Neutrophil (primary cell): ENCODE results near the gene MOB3C.

Experiments used
- H3K27ac ChIP-seq: fragments of 200-600 bp; sonication (generic); 2 replicates; pipeline ENCODE4 v1.5.1; 2016; ENCODE audit warnings: mild to moderate bottlenecking, moderate library complexity
- H3K27me3 ChIP-seq: fragments of 200-600 bp; sonication (generic); 2 replicates; pipeline ENCODE4 v1.6.0; 2016; ENCODE audit warnings: mild to moderate bottlenecking
- H3K36me3 ChIP-seq: fragments of 200-600 bp; sonication (generic); 2 replicates; pipeline ENCODE4 v1.5.1; 2017
- H3K4me1 ChIP-seq, 2 experiments: fragments of 200-600 bp in 1 of 2; sonication (generic) in 1 of 2; 1 replicate in 1 of 2; 2 replicates in 1 of 2; pipeline versions ENCODE4 v1.5.1 to v1.6.1; 2013 to 2016; ENCODE audit warnings: low read depth in 1 of 2, low read length in 1 of 2, mild to moderate bottlenecking in 1 of 2, moderate library complexity in 1 of 2; ENCODE audit not compliant: control insufficient read depth in 1 of 2, insufficient read depth in 1 of 2
- H3K4me3 ChIP-seq, 2 experiments: fragments of 200-600 bp in 1 of 2; sonication (generic) in 1 of 2; 1 replicate in 1 of 2; 2 replicates in 1 of 2; pipeline ENCODE4 v1.5.1; 2013 to 2016; ENCODE audit warnings: low read depth in 1 of 2, low read length in 1 of 2, mild to moderate bottlenecking in 1 of 2, moderate library complexity in 1 of 2
- H3K9me3 ChIP-seq: fragments of 200-600 bp; sonication (generic); 2 replicates; pipeline ENCODE4 v1.5.1; 2016
- TF ChIP-seq, protein P1 (sequence below): fragments of 200-600 bp; sonication (generic); IDR thresholded peaks from 2 replicates; pipeline ENCODE4 v1.5.1; 2016; ENCODE audit warnings: antibody characterized with exemption

Gene MOB3C

DNA sequence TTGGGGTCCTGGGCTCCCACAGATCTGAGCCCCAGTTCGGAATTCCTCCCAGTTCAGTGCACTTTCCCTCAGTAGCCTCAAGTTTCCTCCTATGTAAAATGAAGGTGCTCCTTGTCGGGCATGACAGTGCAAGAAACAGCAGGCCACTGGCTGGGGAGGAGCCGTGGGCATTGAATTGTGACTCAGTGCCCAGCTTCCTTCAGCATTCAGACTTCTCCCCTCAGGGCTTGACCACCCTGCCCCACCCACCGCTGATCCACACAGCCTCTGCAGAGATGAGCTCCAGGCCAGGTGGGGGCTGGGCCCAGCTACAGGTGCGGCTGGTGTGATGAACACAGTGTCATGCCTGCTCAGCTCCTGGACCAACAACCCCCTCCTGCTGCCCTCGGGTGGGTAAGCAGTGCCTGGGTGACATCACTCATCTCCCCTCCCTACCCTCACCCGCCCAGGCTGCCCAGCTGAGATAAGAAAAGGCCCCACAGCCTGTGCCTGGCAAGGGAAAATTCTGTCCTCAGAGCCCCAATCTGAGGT is 4.9 kb downstream of the MOB3C start:
- Histone ChIP-seq H3K27ac (no peak overlapping the region), H3K9me3 (no peaks in the 10 kb centered on the region), H3K4me3 (no peak overlapping the region), H3K36me3 (peaks cover 31% of the 10 kb centered on the region), H3K4me1 (peaks cover 30 to 32% of the 10 kb centered on the region in 2 experiments), H3K27me3 (no peaks in the 10 kb centered on the region)
- TF ChIP-seq, protein P1, sequence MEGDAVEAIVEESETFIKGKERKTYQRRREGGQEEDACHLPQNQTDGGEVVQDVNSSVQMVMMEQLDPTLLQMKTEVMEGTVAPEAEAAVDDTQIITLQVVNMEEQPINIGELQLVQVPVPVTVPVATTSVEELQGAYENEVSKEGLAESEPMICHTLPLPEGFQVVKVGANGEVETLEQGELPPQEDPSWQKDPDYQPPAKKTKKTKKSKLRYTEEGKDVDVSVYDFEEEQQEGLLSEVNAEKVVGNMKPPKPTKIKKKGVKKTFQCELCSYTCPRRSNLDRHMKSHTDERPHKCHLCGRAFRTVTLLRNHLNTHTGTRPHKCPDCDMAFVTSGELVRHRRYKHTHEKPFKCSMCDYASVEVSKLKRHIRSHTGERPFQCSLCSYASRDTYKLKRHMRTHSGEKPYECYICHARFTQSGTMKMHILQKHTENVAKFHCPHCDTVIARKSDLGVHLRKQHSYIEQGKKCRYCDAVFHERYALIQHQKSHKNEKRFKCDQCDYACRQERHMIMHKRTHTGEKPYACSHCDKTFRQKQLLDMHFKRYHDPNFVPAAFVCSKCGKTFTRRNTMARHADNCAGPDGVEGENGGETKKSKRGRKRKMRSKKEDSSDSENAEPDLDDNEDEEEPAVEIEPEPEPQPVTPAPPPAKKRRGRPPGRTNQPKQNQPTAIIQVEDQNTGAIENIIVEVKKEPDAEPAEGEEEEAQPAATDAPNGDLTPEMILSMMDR = no peak

DNA sequence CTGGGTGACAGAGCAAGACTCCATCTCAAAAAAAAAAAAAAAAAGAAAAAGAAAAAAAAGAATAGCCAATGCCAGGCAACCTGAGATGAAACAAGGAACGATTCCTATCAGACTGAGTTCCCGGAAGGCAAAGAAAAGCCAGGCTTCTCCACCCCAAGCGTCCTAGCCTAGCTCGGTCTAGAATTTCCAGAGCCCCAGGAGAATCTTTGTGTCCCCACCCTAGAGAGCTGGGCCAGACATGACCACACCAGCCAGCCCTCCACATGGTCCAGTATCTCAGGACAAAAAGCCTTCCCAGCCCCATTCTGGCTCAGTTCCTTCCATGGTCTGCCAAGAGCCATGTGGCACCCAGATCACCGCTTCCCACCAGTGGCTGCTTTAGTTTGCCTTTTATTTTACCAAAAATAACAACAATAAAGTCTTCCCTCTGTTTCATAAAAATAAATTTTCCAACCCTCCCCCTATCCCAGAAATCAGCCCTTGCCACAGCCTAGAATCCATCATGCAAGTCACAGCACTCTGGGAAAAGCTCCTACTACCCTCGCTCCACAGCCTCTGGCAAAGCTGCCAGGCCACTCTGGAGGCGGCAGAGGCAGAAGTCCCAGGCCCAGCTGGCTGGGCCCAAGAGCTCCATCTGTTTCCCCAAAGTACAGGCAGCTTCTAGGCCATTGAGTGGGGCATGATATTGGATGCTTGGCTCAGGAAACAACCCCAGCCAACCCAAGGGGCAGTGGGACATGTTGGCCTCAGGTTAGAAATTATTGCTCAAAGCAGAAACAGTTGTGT is 9.1 kb downstream of the MOB3C start:
- Histone ChIP-seq H3K27me3 (no peaks in the 10 kb centered on the region), H3K36me3 (peaks cover 31% of the 10 kb centered on the region), H3K4me1 (peaks cover 24 to 28% of the 10 kb centered on the region in 2 experiments), H3K4me3 (no peak overlapping the region), H3K9me3 (no peaks in the 10 kb centered on the region), H3K27ac (no peak overlapping the region)
- TF ChIP-seq, protein P1 = no peak

DNA sequence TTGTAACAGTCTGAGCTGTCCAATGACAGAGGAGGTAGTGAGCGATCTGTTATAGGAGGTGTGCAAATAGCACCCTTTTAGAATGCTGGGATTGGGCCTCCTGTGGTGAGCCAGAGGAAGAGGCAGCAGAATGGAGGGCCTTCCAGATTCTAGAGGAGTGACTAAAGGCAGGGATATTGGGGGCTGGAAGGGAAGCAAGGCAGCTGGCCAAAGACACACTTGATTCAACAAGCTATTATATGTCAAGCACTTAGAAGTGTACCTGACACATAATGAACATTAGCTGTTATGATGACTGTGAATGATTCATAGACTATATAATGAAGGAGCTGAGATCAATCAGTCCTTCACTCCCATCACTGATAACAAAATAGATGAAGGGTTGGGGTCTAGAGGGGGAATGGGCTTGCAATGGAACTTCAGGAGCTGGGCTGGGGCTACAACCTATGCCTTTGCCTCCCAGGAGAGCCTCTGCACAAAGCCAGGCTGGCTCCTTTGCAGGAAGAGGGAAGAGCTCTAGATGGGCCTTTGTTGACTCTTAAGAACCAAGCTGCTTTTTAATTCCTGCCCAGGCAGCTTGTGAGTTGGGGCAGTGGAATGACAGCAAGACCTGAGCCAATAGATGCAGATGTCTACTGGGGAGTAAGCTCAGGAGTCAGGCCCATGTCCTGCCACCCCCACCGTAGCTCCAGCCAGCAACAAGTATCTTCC is 10.2 kb downstream of the MOB3C start:
- Histone ChIP-seq H3K4me3 (no peak overlapping the region), H3K27ac (no peak overlapping the region), H3K27me3 (no peaks in the 10 kb centered on the region), H3K36me3 (peaks cover 26% of the 10 kb centered on the region), H3K9me3 (no peaks in the 10 kb centered on the region), H3K4me1 (peaks cover 31 to 36% of the 10 kb centered on the region in 2 experiments)
- TF ChIP-seq, protein P1 = no peak

DNA sequence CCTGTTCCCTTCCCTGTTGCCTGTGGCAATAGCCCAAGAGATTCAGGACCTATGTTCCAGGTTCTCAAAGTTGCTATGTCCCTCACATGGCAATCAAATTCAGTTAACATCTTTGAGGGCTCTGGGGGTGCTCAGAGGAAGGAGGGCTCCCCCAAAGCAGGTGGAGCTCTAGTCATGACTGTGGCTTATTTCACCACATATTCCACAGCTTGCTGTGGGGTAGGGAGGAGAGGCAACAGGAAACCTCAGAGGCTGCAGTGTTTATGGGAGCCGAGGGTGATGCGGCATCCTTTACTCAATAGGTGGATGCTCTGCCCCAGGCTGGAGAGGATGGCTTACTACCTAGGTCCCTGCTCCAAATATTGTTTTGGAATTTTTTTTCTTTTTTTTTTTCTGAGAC is 11.4 kb downstream of the MOB3C start:
- Histone ChIP-seq H3K9me3 (no peaks in the 10 kb centered on the region), H3K4me1 (peaks cover 36 to 45% of the 10 kb centered on the region in 2 experiments), H3K27ac (peak overlapping the region; percentile 91), H3K4me3 (no peak overlapping the region), H3K36me3 (peaks cover 23% of the 10 kb centered on the region), H3K27me3 (no peaks in the 10 kb centered on the region)
- TF ChIP-seq, protein P1 = no peak

DNA sequence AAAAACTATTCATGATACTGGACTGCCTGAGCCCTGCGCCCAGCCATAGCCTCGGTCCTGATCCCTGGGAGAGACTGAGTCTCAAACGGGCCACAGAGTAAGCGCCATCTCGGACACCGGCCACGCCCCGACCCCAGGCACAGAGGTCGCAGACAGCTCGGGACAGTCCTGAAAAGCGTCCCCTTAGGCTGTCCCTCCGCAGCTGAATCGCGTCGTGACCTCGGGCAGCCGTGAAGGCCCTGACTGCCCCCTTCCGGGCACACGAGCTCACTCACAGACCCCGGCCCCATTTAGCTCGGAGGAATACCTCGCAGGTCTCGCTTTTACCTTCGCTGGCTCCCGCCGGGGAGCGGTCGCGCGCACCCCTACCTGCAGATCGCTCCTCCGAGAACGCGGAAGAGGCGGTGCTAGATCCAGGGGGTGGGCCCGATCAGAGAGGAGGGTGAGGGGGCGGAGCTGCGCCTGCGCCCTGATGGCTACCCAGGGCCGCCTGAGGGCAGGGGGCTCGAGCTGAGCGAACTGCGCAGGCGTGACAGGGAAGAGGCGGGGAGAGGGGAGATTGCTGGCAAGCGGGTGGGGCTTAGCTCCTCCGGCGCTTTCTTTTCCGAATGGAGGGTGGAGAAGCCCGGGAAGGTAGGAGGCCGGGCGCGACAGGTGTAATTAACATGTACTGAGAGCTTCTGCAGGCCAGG is 12.6 kb downstream of the MOB3C start, which contains the start of gene MKNK1:
TSS of gene MKNK1 (minus strand) at position 411 of the 692 bp plus-strand sequence. CDS start 20,941 bp downstream, outside the sequence.
- H3K4me3 ChIP-seq = peak within 1 kb of the TSS; percentile 89 to 97
- TF ChIP-seq, protein P1 = peak; percentile 51
- peaks cover 13% of the 10 kb centered on the region for H3K36me3 ChIP-seq
- H3K27ac ChIP-seq = peak within 1 kb of the TSS; percentile 91
- no peaks in the 10 kb centered on the region for H3K9me3 ChIP-seq
- H3K27me3 ChIP-seq = no peaks in the 10 kb centered on the region
- H3K4me1 ChIP-seq = peaks cover 44 to 52% of the 10 kb centered on the region in 2 experiments
